SK-N-MC (cell line): ENCODE data around the gene B3GALNT2.

ENCODE experiments used
- EZH2 ChIP-seq: fragments of 200-600 bp; sonication (generic); IDR thresholded peaks from one replicate; pipeline ENCODE4 v1.6.1; 2017; ENCODE audit warnings: antibody characterized with exemption
- FOXP2 ChIP-seq: optimal IDR thresholded peaks from 2 replicates; pipeline ENCODE3; 2011; ENCODE audit warnings: mild to moderate bottlenecking, moderate library complexity; ENCODE audit not compliant: insufficient read depth; ENCODE audit errors: extremely low read length, control extremely low read depth
- POLR2AphosphoS5 ChIP-seq: IDR thresholded peaks from 2 replicates; pipeline ENCODE4 v1.6.1; 2012; ENCODE audit warnings: mild to moderate bottlenecking, low read depth, low read length, borderline replicate concordance

DNA sequence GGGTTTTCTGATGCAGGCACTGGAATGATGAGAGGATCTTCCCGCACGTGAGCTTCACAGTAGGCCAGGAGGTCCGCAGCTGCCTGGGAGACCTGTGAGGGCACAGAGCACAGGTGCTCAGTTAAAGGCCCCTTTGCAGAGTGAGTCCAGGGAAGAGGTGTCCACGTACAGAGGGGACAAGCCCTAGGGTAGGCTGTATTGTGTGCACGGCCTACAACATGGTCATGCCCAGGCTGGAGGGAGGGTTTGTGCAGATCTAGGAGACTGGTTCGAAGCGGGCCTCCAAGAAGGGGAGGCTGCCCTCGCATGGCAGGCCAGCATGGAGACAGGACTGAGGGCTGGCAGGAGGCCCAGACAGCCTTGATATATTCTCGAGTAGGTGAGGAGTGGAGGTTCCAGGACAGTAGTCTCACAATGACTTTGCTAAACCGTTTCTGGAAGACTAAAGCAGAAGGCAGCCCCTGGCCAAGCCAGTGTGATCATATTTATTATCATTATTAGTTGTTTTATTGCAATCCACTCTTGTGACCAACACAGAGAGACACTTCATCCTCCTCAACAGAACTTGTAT, 48.0 kb upstream of the B3GALNT2 start:
- TF ChIP-seq POLR2AphosphoS5 (no peak), EZH2 (no peak), FOXP2 (no peak)
